Chondrocyte (in vitro differentiated cells): ENCODE results near the gene PSMD13. TPM values are rescaled to one million over a fixed set of nuclear protein-coding genes. Genes with fewer than 3 reads are reported as not detected.

Experiments used
- DNase-seq: peaks from one replicate; pipeline ENCODE4 v3.0.0; 2021; ENCODE audit warnings: mixed read lengths, low spot score
- H3K27ac Mint-ChIP-seq: one replicate; pipeline ENCODE4 v1.8.0; 2021; ENCODE audit warnings: mild to moderate bottlenecking, moderate library complexity, mixed read lengths; ENCODE audit not compliant: unreplicated experiment
- H3K27me3 Mint-ChIP-seq: 2 replicates; pipeline ENCODE4 v1.8.0; 2021; ENCODE audit warnings: low read depth, mixed read lengths
- H3K36me3 Mint-ChIP-seq: 2 replicates; pipeline ENCODE4 v1.8.0; 2021; ENCODE audit warnings: low read depth, mixed read lengths
- H3K4me1 Mint-ChIP-seq: 2 replicates; pipeline ENCODE4 v1.8.0; 2021; ENCODE audit warnings: low read depth, mild to moderate bottlenecking, mixed read lengths
- H3K4me3 Mint-ChIP-seq: one replicate; pipeline ENCODE4 v1.8.0; 2021; ENCODE audit warnings: mild to moderate bottlenecking, moderate library complexity, mixed read lengths; ENCODE audit not compliant: unreplicated experiment
- H3K9me3 Mint-ChIP-seq: 2 replicates; pipeline ENCODE4 v1.8.0; 2021; ENCODE audit warnings: low read depth, mixed read lengths
- total RNA-seq: library from RNA; stranded (reverse); gene quantifications from 3 replicates; pipeline ENCODE4 v1.2.1, GENCODE V29; 2021
- TF ChIP-seq, protein P1 (sequence below): fragments of 200-600 bp; sonication (generic); IDR thresholded peaks from 2 replicates; pipeline ENCODE4 v1.5.0; 2021; ENCODE audit warnings: antibody characterized with exemption, mild to moderate bottlenecking, moderate library complexity

The PSMD13 gene
- total RNA-seq, 1 donor from 2014 or later, result 103 TPM

DNA sequence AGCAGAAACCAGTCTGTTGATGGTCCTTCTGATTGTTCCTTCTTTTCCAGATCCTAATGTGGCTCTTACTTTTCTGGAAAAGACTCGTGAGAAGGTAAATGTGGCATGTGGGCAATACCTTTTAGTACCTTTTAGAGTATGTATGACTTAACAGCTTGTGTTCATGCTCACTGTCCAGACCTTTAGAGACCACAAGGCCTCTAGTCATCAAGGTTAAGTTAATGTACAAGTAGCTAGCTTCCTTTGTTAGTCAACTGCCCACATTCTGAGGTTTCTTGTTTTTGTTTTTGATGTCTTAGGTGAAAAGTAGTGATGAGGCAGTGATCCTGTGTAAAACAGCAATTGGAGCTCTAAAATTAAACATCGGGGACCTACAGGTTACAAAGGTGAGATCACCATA lies 7.6 kb downstream of the PSMD13 start:
- Mint-ChIP-seq H3K27ac (no peak overlapping the region), H3K4me1 (peaks cover 6% of the 10 kb centered on the region)

DNA sequence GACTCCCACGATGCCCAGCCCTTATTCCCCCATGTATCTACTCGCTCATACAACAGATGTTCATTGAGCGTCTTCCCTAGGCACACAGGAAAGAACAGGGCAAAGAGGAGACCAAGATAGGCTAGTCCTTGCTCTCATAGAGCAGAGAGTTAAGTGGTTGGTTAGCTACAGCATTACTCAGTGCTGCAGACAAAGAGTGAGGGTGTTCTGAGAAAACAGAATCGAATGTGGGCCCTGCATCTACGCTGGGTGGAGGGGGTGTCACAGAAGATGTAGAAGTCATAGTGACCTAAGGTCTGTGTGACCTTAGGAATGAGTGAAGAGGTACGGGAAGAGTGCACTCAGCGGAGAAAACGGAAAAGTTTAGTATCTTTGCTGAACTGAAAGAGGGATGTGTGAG lies 12.3 kb downstream of the PSMD13 start:
- H3K9me3 Mint-ChIP-seq, result no peaks in the 10 kb centered on the region

More for the DNA sequence above, 7.6 kb downstream of the PSMD13 start:
- TF ChIP-seq, protein P1, sequence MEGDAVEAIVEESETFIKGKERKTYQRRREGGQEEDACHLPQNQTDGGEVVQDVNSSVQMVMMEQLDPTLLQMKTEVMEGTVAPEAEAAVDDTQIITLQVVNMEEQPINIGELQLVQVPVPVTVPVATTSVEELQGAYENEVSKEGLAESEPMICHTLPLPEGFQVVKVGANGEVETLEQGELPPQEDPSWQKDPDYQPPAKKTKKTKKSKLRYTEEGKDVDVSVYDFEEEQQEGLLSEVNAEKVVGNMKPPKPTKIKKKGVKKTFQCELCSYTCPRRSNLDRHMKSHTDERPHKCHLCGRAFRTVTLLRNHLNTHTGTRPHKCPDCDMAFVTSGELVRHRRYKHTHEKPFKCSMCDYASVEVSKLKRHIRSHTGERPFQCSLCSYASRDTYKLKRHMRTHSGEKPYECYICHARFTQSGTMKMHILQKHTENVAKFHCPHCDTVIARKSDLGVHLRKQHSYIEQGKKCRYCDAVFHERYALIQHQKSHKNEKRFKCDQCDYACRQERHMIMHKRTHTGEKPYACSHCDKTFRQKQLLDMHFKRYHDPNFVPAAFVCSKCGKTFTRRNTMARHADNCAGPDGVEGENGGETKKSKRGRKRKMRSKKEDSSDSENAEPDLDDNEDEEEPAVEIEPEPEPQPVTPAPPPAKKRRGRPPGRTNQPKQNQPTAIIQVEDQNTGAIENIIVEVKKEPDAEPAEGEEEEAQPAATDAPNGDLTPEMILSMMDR, result no peak
- Mint-ChIP-seq H3K36me3 (peaks cover 41% of the 10 kb centered on the region), H3K9me3 (no peaks in the 10 kb centered on the region), H3K27me3 (no peaks in the 10 kb centered on the region), H3K4me3 (no peak overlapping the region)
- DNase-seq, result no peak

DNA sequence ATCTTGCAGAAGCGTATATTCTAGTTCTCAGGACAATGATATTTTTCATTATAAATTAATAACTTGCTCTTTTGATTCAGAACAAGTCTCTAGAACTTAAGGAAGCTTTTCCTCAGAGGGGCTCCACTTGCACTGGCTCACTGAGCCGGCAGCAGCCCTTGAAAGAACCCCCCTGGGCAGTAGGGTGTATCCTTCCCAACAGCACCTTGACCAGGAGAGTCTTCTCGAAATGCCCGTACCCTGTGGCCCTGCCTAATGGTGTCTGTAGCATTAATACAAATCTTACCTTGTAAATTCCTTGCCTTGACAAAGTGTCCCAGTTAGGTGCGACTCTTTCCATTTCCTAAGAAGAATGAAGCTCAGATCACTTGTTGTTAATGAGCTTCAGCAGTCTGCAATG lies 13.5 kb downstream of the PSMD13 start:
- TF ChIP-seq, protein P1, result no peak
- Mint-ChIP-seq H3K4me1 (no peaks in the 10 kb centered on the region), H3K4me3 (no peak overlapping the region), H3K27ac (no peak overlapping the region), H3K9me3 (no peaks in the 10 kb centered on the region), H3K27me3 (no peaks in the 10 kb centered on the region), H3K36me3 (peaks cover 42% of the 10 kb centered on the region)
- no peak for DNase-seq

More for the DNA sequence above, 12.3 kb downstream of the PSMD13 start:
- Mint-ChIP-seq H3K4me1 (no peaks in the 10 kb centered on the region), H3K27me3 (no peaks in the 10 kb centered on the region), H3K36me3 (peaks cover 47% of the 10 kb centered on the region), H3K27ac (peak overlapping the region; percentile 30), H3K4me3 (no peak overlapping the region)
- TF ChIP-seq, protein P1, result no peak
- DNase-seq, result no peak

DNA sequence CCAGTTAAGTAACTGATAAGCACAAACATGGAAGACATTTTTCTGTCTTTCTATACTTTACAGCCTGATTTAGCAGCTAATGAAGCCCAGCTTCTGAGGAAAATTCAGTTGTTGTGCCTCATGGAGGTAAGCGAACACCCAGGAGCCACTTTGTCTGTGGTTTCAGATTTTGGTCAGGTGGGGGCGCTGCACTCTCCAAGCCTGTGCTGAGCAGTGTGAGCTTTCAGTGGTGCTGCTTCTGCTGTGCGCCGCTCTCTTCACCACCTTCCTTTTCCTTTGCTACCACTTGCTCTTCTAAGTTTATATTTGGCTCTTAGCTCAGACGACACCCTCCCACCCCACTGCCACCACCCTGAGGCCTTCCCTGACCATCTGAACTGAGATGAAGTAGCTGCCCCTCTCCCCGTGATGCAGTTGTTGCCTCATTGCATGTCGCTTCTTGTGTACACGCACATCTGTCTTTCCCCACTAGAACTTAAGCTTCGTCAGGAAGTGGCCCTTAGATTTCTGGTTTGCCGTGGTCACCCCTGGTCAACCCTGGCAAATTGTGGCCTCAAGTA lies 14.0 kb downstream of the PSMD13 start:
- no peak overlapping the region for H3K27ac Mint-ChIP-seq
- H3K4me1 Mint-ChIP-seq, result no peaks in the 10 kb centered on the region
- no peak overlapping the region for H3K4me3 Mint-ChIP-seq
- DNase-seq, result no peak
- no peaks in the 10 kb centered on the region for H3K27me3 Mint-ChIP-seq
- TF ChIP-seq, protein P1, result peak; percentile 82
- H3K36me3 Mint-ChIP-seq, result peaks cover 40% of the 10 kb centered on the region
- no peaks in the 10 kb centered on the region for H3K9me3 Mint-ChIP-seq

DNA sequence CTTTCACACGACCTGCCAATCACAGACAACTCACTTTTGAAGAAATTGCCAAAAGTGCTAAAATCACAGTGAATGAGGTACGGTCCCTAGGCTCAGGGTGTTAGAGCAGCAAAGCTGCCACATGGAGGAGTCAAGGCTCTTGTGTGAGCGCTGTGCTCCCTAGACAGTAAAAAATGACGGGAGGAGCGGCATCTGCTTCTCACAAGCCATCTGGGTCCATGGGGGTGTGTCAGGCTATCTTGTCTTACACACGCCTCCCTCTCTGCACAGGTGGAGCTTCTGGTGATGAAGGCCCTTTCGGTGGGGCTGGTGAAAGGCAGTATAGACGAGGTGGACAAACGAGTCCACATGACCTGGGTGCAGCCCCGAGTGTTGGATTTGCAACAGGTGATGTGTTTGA lies 14.8 kb downstream of the PSMD13 start:
- Mint-ChIP-seq H3K36me3 (peaks cover 38% of the 10 kb centered on the region), H3K4me3 (no peak overlapping the region), H3K27me3 (no peaks in the 10 kb centered on the region), H3K27ac (no peak overlapping the region), H3K9me3 (no peaks in the 10 kb centered on the region), H3K4me1 (no peaks in the 10 kb centered on the region)
- DNase-seq, result no peak
- TF ChIP-seq, protein P1, result no peak
